ENCODE measurements around the gene RPN1. TPM values are rescaled to one million over a fixed set of nuclear protein-coding genes. Genes with fewer than 3 reads are reported as not detected.

RPN1 gene
- total and polyA plus RNA-seq, 2 of the 13 experiments (the other 11 are each of a cell fraction or from before 2014, with no cell fraction given) = 290 to 342 TPM

DNA sequence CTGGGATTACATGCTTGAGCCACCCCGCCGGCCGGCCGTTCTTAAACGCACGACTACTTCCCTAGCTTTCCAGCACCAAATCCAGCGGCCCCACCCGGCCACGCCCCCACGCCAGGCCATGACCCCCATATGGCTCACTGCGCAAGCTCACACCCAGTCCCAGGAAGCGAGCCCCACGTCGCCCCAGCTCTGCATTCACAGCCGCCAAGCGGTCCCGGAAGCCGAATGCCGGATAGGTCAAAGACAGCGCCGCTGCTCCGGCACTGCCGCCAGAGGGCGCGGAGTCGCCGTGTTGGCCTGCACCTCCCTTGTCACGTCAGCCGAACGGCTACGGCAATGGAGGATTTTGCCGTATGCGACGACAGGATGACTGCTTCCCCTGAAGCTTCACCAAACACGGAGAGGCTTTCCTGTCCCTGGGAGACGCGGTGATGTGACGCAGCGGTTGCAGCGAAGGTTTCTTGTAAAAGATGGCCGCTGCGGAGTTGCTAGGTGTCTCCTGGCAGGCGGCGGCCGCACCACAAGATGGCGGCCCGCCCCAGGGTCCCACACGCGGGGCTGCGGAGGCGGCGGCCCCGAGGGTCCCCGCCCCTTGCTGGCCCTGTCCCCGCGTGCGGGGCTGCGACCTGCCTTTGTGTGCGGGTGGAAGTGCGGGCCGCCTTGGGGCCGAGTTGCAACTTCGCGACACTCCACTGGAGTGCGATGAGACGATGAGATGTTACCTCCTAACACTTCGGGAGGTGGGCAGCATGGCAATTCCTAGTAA is 30.2 kb upstream of the RPN1 start (continued):
- TF ChIP-seq, protein P1, sequence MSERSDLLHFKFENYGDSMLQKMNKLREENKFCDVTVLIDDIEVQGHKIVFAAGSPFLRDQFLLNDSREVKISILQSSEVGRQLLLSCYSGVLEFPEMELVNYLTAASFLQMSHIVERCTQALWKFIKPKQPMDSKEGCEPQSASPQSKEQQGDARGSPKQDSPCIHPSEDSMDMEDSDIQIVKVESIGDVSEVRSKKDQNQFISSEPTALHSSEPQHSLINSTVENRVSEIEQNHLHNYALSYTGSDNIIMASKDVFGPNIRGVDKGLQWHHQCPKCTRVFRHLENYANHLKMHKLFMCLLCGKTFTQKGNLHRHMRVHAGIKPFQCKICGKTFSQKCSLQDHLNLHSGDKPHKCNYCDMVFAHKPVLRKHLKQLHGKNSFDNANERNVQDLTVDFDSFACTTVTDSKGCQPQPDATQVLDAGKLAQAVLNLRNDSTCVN (CRISPR knock-in tag; IDR thresholded peaks at IDR 0.05; ENCODE audit: borderline replicate concordance) = no peak; the same call in 1 of the 2 replicates
- TF ChIP-seq POLR2AphosphoS5 (IDR thresholded peaks at IDR 0.05; ENCODE audit: low read depth, low read length) (peak; percentile 84), FOXA3 (CRISPR knock-in tag; IDR thresholded peaks at IDR 0.05) (peak; percentile 58; the same call in 1 of the 2 replicates), ZNF225 (CRISPR knock-in tag; IDR thresholded peaks at IDR 0.05) (0 out of 2 replicates have a peak, but pooled peaks have one; percentile 60), GTF2F1 (IDR thresholded peaks at IDR 0.05; ENCODE audit: low read length) (no peak), PAX8 (CRISPR knock-in tag; IDR thresholded peaks at IDR 0.05; ENCODE audit: borderline replicate concordance) (no peak), SPEN (CRISPR knock-in tag; IDR thresholded peaks at IDR 0.05; ENCODE audit: low read depth) (peak; percentile 84), CHCHD3 (CRISPR knock-in tag; IDR thresholded peaks at IDR 0.05) (peak; percentile 79; the same call in 1 of the 2 replicates), ZNF382 (CRISPR knock-in tag; IDR thresholded peaks at IDR 0.05; ENCODE audit: borderline replicate concordance) (no peak), CC2D1A (CRISPR knock-in tag; IDR thresholded peaks at IDR 0.05) (no peak), FOXO1 (CRISPR knock-in tag; IDR thresholded peaks at IDR 0.05) (peak; percentile 16; the same call in 1 of the 2 replicates), ZBTB3 (CRISPR knock-in tag; IDR thresholded peaks at IDR 0.05; ENCODE audit: borderline replicate concordance, low read depth) (no peak; the same call in 1 of the 2 replicates)
- TF ChIP-seq, protein P2, sequence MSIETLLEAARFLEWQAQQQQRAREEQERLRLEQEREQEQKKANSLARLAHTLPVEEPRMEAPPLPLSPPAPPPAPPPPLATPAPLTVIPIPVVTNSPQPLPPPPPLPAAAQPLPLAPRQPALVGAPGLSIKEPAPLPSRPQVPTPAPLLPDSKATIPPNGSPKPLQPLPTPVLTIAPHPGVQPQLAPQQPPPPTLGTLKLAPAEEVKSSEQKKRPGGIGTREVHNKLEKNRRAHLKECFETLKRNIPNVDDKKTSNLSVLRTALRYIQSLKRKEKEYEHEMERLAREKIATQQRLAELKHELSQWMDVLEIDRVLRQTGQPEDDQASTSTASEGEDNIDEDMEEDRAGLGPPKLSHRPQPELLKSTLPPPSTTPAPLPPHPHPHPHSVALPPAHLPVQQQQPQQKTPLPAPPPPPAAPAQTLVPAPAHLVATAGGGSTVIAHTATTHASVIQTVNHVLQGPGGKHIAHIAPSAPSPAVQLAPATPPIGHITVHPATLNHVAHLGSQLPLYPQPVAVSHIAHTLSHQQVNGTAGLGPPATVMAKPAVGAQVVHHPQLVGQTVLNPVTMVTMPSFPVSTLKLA (IDR thresholded peaks at IDR 0.05) = peak; percentile 48
- TF ChIP-seq, protein P3, sequence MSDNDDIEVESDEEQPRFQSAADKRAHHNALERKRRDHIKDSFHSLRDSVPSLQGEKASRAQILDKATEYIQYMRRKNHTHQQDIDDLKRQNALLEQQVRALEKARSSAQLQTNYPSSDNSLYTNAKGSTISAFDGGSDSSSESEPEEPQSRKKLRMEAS (IDR thresholded peaks at IDR 0.05) = peak; percentile 88
- TF ChIP-seq, protein P4, sequence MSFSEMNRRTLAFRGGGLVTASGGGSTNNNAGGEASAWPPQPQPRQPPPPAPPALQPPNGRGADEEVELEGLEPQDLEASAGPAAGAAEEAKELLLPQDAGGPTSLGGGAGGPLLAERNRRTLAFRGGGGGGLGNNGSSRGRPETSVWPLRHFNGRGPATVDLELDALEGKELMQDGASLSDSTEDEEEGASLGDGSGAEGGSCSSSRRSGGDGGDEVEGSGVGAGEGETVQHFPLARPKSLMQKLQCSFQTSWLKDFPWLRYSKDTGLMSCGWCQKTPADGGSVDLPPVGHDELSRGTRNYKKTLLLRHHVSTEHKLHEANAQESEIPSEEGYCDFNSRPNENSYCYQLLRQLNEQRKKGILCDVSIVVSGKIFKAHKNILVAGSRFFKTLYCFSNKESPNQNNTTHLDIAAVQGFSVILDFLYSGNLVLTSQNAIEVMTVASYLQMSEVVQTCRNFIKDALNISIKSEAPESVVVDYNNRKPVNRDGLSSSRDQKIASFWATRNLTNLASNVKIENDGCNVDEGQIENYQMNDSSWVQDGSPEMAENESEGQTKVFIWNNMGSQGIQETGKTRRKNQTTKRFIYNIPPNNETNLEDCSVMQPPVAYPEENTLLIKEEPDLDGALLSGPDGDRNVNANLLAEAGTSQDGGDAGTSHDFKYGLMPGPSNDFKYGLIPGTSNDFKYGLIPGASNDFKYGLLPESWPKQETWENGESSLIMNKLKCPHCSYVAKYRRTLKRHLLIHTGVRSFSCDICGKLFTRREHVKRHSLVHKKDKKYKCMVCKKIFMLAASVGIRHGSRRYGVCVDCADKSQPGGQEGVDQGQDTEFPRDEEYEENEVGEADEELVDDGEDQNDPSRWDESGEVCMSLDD (CRISPR knock-in tag; IDR thresholded peaks at IDR 0.05; ENCODE audit: borderline replicate concordance) = peak; percentile 38; the same call in 1 of the 2 replicates
- TF ChIP-seq, protein P5, sequence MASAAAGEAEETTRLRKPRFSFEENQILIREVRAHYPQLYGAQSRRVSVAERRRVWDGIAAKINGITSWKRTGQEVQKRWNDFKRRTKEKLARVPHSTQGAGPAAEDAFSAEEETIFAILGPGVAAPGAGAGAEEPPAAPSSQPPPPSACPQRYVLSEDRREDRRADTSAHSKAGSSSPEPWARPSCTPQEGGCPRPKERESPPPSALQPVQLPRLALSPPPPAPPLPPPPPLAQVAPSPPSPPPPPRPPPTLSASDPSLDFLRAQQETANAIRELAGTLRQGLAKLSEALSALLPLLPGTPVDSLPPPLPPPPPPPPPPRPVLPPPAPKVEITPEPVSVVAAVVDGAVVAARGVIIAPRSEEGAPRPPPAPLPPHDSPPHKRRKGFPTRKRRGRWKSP (CRISPR knock-in tag; IDR thresholded peaks at IDR 0.05) = peak; percentile 63
- TF ChIP-seq, protein P6, sequence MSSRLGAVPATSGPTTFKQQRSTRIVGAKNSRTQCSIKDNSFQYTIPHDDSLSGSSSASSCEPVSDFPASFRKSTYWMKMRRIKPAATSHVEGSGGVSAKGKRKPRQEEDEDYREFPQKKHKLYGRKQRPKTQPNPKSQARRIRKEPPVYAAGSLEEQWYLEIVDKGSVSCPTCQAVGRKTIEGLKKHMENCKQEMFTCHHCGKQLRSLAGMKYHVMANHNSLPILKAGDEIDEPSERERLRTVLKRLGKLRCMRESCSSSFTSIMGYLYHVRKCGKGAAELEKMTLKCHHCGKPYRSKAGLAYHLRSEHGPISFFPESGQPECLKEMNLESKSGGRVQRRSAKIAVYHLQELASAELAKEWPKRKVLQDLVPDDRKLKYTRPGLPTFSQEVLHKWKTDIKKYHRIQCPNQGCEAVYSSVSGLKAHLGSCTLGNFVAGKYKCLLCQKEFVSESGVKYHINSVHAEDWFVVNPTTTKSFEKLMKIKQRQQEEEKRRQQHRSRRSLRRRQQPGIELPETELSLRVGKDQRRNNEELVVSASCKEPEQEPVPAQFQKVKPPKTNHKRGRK (CRISPR knock-in tag; IDR thresholded peaks at IDR 0.05) = 0 out of 2 replicates have a peak, but pooled peaks have one; percentile 72
- TF ChIP-seq, protein P7, sequence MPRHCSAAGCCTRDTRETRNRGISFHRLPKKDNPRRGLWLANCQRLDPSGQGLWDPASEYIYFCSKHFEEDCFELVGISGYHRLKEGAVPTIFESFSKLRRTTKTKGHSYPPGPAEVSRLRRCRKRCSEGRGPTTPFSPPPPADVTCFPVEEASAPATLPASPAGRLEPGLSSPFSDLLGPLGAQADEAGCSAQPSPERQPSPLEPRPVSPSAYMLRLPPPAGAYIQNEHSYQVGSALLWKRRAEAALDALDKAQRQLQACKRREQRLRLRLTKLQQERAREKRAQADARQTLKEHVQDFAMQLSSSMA (CRISPR knock-in tag; IDR thresholded peaks at IDR 0.05) = peak; percentile 96

All from HepG2 (cell line).